Smooth muscle cell of the umbilical artery (primary cell): ENCODE results near the gene C9orf50. TPM values are rescaled to one million over a fixed set of nuclear protein-coding genes. Genes with fewer than 3 reads are reported as not detected.

ENCODE experiments used
- total RNA-seq: library from RNA; depleted of rRNA; stranded (reverse); fragments of >200 nt; gene quantifications from 2 replicates; pipeline ENCODE4 v1.2.3, GENCODE V29; 2014

C9orf50 gene
- not detected in 2 replicates for total RNA-seq

GRCh38 chr9:129620669-129621295 lies at the start of gene C9orf50:
Gene C9orf50 (minus strand): TSS chr9:129621101. CDS start chr9:129620574, 527 bp downstream.

GRCh38 chr9:129665389-129665775 lies 44.5 kb upstream of the C9orf50 start, which contains the start of gene PRRX2:
Gene PRRX2 (plus strand): TSS chr9:129665647. CDS start chr9:129665868, 221 bp downstream.

GRCh38 chr9:129641750-129642585 lies 21.1 kb upstream of the C9orf50 start, which contains the start of gene ASB6:
Gene ASB6 (minus strand): TSS chr9:129642151. CDS start chr9:129641999, 152 bp downstream.

GRCh38 chr9:129626079-129626624 lies 5.3 kb upstream of the C9orf50 start, which contains the start of gene NTMT1:
Gene NTMT1 (plus strand): TSS chr9:129626163. CDS start chr9:129632704, 6,541 bp downstream.

Other genes with a start within 250 kb of the C9orf50 start
- gene NTMT1, start 5.1 kb upstream of the C9orf50 start, total RNA-seq: 28.7 and 31.5 TPM in 2 replicates
- gene ASB6, start 21.1 kb upstream of the C9orf50 start, total RNA-seq: 13.1 and 19.0 TPM in 2 replicates
- 0.14 and 0.59 TPM in 2 replicates for gene PRRX2, start 44.5 kb upstream of the C9orf50 start, total RNA-seq
- 6.3 and 162 TPM in 2 replicates for gene PTGES, start 131.9 kb upstream of the C9orf50 start, total RNA-seq
- 58.1 and 58.2 TPM in 2 replicates for gene TOR1B, start 182.1 kb upstream of the C9orf50 start, total RNA-seq
- gene TOR1A, start 203.0 kb upstream of the C9orf50 start, total RNA-seq: 52.2 and 54.9 TPM in 2 replicates
- 41.9 and 60.7 TPM in 2 replicates for gene C9orf78, start 214.2 kb upstream of the C9orf50 start, total RNA-seq
- 11.3 and 17.7 TPM in 2 replicates for gene USP20, start 214.4 kb upstream of the C9orf50 start, total RNA-seq